Neuron (in vitro differentiated cells): ENCODE measurements around the gene CCHCR1.
"Not testable (repeated sequence)": the region's sequence is repeated elsewhere in the genome, so short reads cannot be mapped to it uniquely, and the experiment has no call there.

Source experiments
- H2AFZ ChIP-seq: one replicate; pipeline ENCODE4 v1.6.1; 2013; ENCODE audit warnings: low read depth, mild to moderate bottlenecking, inconsistent platforms, low read length, moderate library complexity
- H3K27me3 ChIP-seq: one replicate; pipeline ENCODE4 v1.6.1; 2013; ENCODE audit warnings: low read length; ENCODE audit not compliant: insufficient read depth
- H3K36me3 ChIP-seq: one replicate; pipeline ENCODE4 v1.6.1; 2013; ENCODE audit warnings: low read length; ENCODE audit not compliant: insufficient read depth
- H3K4me1 ChIP-seq: one replicate; pipeline ENCODE4 v1.6.1; 2013; ENCODE audit warnings: low read length; ENCODE audit not compliant: insufficient read depth
- H3K4me3 ChIP-seq: 2 replicates; pipeline ENCODE4 v1.5.1; 2013; ENCODE audit warnings: mild to moderate bottlenecking, low read length, moderate library complexity
- H3K9me3 ChIP-seq: one replicate; pipeline ENCODE4 v1.6.1; 2013; ENCODE audit warnings: low read length

The CCHCR1 gene

DNA sequence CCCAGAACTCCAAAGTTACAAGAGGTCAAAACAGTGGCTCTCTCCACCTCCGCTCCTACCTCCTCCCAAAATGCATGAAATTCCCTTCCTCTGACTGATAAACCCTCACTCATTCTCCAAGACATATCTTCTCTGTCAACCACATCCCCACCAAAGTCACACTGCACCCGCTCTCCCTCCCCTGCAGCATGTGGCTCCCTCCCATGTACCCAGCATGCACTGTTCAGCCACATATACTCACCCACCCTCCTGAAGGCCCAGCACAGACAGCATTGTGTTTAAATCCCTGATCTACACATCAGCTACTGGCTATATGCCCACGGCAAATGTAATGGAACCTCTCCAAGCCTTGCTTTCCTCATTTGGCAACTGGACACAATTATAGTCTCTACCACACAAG, 18.4 kb upstream of the CCHCR1 start:
- H3K9me3 ChIP-seq, result peaks cover 4% of the 10 kb centered on the region
- no peaks in the 10 kb centered on the region for H3K36me3 ChIP-seq
- H3K4me1 ChIP-seq, result peaks cover 4% of the 10 kb centered on the region
- peaks cover 2% of the 10 kb centered on the region for H3K27me3 ChIP-seq
- no peak overlapping the region for H3K4me3 ChIP-seq
- no peak overlapping the region for H2AFZ ChIP-seq

DNA sequence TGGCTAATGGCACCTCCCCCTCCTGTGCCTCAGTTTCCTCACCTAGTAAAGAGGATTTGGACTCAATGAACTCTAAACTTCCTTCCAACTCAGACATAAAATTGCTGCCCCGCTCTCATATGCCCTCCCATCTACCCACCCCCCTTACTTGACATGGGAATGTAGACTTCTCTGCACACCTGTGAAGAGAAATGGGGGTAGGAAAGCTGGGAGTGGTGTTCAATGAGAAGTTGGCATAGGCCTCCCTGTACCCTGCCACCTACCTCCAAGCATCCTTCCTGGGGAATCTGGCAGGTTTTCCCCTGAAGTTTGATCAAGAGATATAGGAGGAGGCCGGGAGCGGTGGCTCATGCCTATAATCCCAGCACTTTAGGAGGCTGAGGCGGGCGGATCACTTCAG, 16.8 kb upstream of the CCHCR1 start:
- no peaks in the 10 kb centered on the region for H3K36me3 ChIP-seq
- H3K4me3 ChIP-seq, result no peak overlapping the region
- H3K4me1 ChIP-seq, result peaks cover 4% of the 10 kb centered on the region
- H3K9me3 ChIP-seq, result peaks cover 4% of the 10 kb centered on the region
- H2AFZ ChIP-seq, result no peak overlapping the region
- peaks cover 2% of the 10 kb centered on the region for H3K27me3 ChIP-seq

DNA sequence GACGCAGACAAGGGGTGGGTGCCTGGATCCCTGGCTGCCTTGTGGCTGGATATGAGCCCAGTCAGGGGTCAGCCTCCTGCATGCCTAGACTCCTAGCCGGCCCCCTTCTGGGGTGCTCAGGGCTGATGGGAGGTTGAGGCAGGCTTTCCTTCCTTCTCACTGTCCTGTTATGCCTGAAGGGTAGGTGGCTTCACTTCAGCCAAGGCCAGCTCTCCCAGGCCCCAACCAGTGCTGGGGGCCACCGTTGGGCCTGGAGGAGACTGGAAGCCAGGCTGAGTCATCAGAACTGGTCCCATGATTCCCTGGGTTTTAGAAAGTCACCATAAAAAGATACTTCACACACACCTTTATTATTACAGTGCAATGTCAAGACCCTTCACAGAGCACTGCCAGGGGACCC, 15.8 kb upstream of the CCHCR1 start:
- Histone ChIP-seq H3K4me3 (no peak overlapping the region), H3K4me1 (peaks cover 4% of the 10 kb centered on the region), H3K27me3 (peaks cover 2% of the 10 kb centered on the region), H2AFZ (no peak overlapping the region), H3K36me3 (no peaks in the 10 kb centered on the region), H3K9me3 (no peaks in the 10 kb centered on the region)

DNA sequence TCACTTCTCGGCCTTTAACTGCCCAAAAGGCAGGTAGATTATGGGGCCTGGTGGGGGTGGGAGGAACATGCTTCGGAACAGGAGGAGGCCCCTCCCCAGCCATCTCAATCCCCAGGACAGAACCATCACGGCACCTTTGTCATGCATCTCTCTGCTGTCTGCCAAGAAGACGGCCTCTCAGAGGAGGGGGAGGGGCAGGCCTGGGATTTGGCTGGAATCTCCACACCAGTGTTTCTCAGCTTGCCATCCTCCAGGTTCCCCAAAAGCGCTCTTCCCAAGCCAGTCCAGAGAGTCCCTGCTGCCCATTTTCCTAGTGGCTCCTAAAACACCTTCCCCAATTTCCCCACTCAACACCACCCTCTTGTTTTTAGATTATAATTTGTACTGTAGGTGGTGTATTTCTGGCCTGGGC, 15.4 kb upstream of the CCHCR1 start:
- H3K36me3 ChIP-seq, result no peaks in the 10 kb centered on the region
- no peak overlapping the region for H2AFZ ChIP-seq
- no peaks in the 10 kb centered on the region for H3K9me3 ChIP-seq
- H3K27me3 ChIP-seq, result peaks cover 2% of the 10 kb centered on the region
- no peak overlapping the region for H3K4me3 ChIP-seq
- H3K4me1 ChIP-seq, result peaks cover 4% of the 10 kb centered on the region

DNA sequence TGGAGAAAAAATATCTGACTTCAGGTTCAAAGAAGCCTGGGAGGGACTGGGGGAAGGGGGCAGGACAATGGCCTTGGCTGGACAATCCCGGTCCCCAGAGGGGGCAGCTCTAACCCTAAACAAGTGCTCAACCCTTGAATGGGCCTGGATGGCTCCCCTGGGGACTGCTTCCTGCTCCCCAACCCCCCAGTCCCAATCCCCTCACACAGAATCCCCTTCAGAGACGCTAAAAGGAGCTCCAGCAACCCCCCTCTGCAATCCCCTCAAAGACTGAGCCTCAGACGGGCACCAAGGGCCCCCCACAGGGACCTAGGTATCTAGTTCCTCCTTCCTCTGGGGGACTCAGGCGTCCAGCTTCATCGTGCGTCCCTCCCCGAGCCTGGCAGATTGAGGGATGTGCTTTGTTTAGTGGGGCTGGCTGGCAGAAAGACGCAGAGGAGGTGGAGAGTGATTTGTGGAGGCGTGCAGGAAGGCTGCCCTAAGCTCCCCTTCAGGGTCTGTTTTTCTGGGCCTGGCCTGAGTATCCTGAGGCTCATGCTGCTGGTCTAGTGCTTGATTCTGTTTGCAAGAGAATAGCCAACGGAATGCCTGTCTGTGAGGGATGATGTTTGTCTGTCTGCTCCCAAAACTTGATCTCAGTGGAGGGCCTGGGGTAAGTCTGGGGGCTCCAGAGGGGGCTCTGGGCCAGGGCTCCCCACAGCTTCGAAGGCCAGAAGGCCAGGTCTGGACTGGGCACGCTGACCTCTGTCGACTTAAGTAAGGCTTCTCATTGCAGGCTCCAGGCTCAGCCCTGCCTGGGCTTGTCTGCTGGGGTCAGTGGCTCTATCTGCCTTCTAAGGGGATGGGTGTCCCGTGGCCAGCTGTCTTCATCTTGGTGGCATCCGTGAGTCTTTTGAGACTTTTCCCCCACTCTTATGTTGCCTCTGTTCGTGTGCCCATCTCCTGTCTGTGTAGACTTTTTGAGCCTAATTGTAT, 14.6 kb upstream of the CCHCR1 start:
- H3K4me1 ChIP-seq, result peaks cover 4% of the 10 kb centered on the region
- no peaks in the 10 kb centered on the region for H3K36me3 ChIP-seq
- H3K9me3 ChIP-seq, result no peaks in the 10 kb centered on the region
- H3K4me3 ChIP-seq, result no peak overlapping the region
- H2AFZ ChIP-seq, result no peak overlapping the region
- peaks cover 2% of the 10 kb centered on the region for H3K27me3 ChIP-seq

DNA sequence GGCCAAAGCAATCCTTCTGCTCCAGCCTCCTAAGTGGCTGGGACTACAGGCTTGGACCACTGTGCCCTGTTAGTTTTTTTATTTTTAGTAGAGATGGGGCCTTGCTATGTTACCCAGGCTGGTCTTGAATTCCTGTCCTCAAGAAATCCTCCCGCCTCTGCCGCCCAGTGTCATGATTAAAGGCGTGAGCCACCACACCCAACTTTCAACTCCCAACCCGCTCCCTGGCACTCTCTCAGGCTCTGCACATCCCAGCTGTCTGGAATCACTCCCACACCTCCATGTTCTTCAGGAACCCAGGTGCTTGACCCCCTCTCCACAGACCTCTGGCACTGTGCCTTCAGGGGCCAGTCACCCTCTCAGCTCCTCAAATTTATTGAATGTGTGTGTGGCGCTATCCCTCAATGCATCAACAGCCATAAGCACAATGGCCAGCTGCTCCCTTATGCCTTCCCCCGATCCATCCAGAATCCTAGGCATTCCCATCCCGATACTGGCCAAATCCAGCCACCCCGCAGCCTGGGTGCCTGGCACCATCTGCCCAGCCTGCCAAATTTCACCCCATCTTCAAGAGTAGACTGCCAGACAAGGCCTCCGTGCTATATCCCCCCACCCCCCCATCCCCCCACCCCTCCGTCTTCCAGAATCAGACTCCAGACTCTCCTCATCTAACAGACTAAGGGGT, 13.5 kb upstream of the CCHCR1 start:
- no peaks in the 10 kb centered on the region for H3K36me3 ChIP-seq
- H3K4me1 ChIP-seq, result peaks cover 4% of the 10 kb centered on the region
- no peaks in the 10 kb centered on the region for H3K9me3 ChIP-seq
- no peak overlapping the region for H2AFZ ChIP-seq
- peaks cover 2% of the 10 kb centered on the region for H3K27me3 ChIP-seq
- H3K4me3 ChIP-seq, result no peak overlapping the region

DNA sequence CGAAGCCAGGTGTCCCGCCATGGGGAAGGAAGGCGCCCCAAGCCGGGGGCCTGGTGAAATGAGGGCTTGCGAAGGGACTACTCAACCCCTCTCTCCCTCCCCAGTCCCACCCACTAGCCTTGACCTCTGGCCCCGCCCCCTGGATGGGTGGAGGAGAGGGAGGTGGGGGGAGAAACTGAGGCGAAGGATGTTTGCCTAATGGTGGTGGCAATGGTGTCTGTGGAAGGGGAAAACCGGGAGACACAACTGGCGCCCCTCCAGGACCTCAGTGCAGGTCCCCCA, 12.9 kb upstream of the CCHCR1 start, which contains the start of gene POU5F1:
POU5F1 (minus strand) TSS at position 83 of the 282 bp plus-strand sequence; CDS start at position 21, 62 bp downstream.
- H3K27me3 ChIP-seq, result peaks cover 2% of the 10 kb centered on the region
- H3K4me3 ChIP-seq, result no peak within 1 kb of the TSS

DNA sequence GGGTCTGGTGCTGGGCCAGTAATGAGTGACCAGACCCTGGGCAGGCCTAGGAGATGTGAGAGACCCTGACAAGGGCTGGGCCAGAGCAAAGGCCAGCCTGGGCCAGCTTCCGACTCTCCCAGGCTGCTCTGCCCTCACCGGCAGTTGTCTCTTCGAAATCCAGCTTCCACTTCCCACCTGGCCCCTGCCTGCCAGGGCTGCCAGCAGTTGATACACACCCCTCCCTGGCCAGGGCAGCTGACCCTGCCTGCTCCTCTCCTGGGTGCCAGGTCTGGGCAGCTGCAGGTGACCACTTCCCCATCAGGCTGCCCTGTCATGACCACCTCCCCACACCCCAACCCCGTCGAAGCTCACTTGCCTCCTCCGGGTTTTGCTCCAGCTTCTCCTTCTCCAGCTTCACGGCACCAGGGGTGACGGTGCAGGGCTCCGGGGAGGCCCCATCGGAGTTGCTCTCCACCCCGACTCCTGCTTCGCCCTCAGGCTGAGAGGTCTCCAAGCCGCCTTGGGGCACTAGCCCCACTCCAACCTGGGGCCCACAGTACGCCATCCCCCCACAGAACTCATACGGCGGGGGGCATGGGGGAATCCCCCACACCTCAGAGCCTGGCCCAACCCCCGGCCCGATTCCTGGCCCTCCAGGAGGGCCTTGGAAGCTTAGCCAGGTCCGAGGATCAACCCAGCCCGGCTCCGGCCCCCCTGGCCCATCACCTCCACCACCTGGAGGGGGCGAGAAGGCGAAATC, 12.4 kb upstream of the CCHCR1 start:
- not testable (repeated sequence) for H2AFZ ChIP-seq, H3K4me1 ChIP-seq, H3K27me3 ChIP-seq, H3K4me3 ChIP-seq, H3K36me3 ChIP-seq, H3K9me3 ChIP-seq

More for the DNA sequence above, 12.9 kb upstream of the CCHCR1 start, which contains the start of gene POU5F1:
- no peak within 1 kb of the TSS for H2AFZ ChIP-seq
- no peaks in the 10 kb centered on the region for H3K9me3 ChIP-seq
- peaks cover 4% of the 10 kb centered on the region for H3K4me1 ChIP-seq
- no peaks in the 10 kb centered on the region for H3K36me3 ChIP-seq

DNA sequence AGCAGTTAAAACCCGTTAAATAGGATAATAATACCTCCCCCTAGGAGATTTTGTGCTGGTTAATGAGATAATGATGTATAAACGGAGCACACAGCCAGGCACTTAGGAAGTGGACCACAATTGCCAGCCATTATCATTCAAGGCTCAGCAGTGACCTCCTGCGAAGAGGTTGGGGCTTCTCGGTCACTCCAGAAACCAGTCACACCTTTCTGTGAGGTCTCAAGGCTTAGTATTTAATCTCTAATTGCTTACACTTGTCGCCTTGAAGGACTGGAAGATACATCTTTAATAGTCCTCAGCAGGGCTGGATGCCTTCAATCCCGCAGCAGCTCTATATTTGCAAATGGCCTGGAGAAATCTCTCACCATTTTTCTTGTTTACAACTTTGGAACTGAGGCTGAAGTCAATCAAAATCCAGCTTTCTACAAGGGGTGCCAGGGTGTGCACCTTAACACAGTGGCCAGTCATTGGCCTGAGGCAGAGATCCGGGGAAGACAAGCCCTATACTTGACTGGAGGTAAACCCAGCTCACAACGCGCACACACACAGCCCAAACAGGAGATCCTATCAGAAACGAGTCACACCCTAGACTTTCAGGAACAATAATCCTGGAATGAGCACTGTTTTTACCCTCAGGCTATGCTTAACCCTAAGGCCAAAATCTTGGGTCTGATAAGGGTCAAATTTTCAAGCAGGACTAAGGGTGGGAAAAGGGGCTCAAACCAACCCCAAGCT, 11.7 kb upstream of the CCHCR1 start:
- no peak overlapping the region for H3K4me3 ChIP-seq
- H3K4me1 ChIP-seq, result peaks cover 4% of the 10 kb centered on the region
- no peak overlapping the region for H2AFZ ChIP-seq
- H3K9me3 ChIP-seq, result no peaks in the 10 kb centered on the region
- no peaks in the 10 kb centered on the region for H3K36me3 ChIP-seq
- no peaks in the 10 kb centered on the region for H3K27me3 ChIP-seq

DNA sequence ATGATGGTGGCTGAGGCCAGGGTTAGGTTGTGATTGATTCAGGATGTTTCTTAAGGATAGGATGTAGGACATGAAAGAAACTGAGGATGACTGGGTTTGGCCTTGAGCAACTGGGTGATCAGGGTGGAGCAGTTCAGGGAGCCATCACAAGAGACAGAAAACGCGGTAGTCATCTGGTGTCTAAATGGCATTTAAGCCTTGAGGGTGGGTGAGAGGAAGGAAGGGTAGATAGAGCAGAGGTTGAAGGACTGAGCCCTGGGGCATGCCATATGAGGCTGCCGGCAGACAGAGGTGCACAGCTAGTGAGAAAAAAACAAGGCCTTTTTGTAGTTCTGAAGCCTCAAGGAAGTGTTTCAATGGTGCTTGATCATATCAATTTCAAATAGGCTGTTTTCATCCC, 11.0 kb upstream of the CCHCR1 start:
- Histone ChIP-seq H2AFZ (no peak overlapping the region), H3K4me3 (no peak overlapping the region), H3K27me3 (no peaks in the 10 kb centered on the region), H3K4me1 (peaks cover 4% of the 10 kb centered on the region), H3K9me3 (no peaks in the 10 kb centered on the region), H3K36me3 (no peaks in the 10 kb centered on the region)

DNA sequence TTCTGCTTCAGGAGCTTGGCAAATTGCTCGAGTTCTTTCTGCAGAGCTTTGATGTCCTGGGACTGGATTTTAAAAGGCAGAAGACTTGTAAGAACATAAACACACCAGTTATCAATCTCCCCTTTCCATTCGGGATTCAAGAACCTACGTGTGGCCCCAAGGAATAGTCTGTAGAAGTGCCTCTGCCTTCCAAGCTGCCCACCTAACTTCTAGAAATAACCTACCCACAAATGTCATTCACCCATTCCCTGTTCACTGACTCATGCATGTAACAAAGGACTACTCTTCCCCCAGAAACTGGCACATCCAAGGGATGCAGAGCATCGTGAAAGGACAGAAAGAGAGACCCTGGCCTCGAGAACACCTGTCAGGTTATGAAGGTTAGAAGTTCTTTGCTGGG, 8.4 kb upstream of the CCHCR1 start:
- H3K4me1 ChIP-seq, result no peaks in the 10 kb centered on the region
- no peak overlapping the region for H2AFZ ChIP-seq
- no peaks in the 10 kb centered on the region for H3K9me3 ChIP-seq
- no peaks in the 10 kb centered on the region for H3K27me3 ChIP-seq
- H3K36me3 ChIP-seq, result peaks cover 6% of the 10 kb centered on the region
- no peak overlapping the region for H3K4me3 ChIP-seq

DNA sequence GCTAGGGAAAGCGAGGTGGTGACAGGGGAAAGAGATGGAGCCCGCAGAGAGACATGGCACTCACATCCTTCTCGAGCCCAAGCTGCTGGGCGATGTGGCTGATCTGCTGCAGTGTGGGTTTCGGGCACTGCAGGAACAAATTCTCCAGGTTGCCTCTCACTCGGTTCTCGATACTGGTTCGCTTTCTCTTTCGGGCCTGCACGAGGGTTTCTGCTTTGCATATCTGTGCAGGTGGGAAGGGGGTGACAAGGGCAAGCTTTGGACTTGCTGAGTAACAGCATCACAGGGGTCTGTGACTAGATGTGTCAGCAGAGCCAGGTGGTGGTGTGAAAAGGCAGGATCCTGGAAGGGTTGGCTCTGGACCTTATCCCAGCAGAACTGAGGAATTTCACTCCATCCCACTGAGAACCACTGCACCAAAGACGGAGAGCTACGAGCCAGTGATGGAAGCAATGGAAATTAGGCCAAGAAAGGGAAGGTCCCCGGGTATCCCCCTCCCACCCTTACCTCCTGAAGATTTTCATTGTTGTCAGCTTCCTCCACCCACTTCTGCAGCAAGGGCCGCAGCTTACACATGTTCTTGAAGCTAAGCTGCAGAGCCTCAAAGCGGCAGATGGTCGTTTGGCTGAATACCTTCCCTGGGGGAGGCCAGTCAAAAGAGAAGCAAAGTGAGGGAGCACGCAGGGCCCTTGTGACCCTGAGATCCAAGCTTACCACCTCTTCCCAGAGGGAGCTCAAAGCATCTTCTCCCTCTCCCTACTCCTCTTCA, 7.6 kb upstream of the CCHCR1 start:
- not testable (repeated sequence) for H3K9me3 ChIP-seq, H3K36me3 ChIP-seq, H2AFZ ChIP-seq, H3K27me3 ChIP-seq, H3K4me3 ChIP-seq, H3K4me1 ChIP-seq
